GM18873 (cell line): Measurements from ENCODE around the gene HUS1B.

Source experiments
- ATAC-seq: cut with Tn5 transposase; IDR thresholded peaks from one replicate; pipeline ENCODE4 v1.9.1; 2021; ENCODE audit warnings: mild to moderate bottlenecking, moderate library complexity, moderate number of reproducible peaks; ENCODE audit not compliant: unreplicated experiment, low FRiP score

The HUS1B gene

DNA sequence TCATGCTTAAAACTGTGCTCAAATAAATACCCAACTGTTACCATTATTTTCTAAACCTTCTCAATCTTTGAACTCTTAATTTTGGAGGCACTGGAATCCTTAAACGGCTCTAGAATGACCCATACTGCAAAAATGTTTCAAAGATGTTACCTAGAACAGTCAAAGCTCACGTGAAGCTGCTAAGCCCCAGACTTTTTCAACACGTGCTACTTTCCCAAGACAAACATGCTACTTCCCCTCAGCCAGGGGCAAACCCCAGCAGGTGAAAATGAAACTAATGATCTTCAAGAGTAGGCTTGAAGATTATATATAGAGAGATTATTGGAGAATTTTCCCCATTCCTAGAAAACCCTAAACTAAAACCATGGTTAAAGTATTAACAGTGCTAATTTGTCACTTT, 28.1 kb downstream of the HUS1B start:
- no peak for ATAC-seq

DNA sequence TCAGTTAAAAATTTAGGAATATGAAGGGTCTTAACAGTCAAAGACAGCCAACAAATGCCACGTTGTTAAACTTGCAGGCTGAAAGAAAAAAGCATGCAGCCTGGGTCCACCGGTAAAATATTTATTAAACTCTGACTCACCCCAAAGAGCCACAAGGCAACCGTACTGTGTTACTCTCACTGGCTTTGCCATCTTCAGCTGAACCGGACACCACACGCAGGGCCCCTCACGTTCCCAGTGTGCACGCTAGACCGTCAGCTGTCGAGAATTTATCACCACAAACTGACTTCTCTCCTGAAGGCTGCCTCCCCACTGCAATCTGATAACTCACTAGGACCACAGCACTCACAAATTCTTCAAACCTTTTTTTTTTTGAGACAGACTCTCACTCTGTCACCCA, 30.7 kb downstream of the HUS1B start:
- no peak for ATAC-seq

DNA sequence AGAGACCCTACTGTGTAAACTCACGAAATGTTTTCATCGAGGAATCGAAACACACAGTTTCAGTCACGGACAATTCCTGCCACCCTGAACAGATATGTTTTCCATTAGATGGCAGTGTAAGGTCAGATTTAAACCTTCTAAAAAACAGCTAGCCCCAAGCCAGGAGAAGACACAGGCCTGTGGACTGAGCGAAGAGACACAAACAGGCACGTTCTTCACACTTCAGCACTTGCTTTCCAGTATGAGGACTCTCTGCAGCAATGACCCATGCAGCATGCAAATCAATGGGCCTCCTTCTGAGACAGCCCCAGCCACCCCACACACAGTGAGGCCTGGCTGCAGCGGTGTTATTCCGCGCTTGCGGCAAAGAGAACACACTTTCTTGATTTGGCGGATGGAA, 31.9 kb downstream of the HUS1B start:
- ATAC-seq: no peak

DNA sequence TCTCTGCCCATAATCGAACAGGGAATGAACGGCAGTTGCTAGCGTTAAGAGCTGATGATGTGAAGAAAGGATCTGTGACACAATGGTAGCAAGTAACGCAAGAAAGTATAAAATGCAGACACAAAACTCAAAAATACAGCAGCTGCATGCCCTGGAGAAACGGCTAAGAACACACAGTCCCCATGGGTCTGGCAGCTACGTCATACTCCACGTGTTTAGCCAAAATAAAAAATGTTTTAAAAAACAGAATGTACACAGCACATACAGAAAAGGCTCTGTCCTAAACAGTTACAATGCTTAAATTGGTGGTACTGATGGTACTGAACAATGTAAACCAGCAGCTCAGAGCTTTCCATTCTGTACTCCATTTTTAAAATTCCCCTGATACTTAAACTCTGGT, 34.4 kb downstream of the HUS1B start:
- no peak for ATAC-seq

DNA sequence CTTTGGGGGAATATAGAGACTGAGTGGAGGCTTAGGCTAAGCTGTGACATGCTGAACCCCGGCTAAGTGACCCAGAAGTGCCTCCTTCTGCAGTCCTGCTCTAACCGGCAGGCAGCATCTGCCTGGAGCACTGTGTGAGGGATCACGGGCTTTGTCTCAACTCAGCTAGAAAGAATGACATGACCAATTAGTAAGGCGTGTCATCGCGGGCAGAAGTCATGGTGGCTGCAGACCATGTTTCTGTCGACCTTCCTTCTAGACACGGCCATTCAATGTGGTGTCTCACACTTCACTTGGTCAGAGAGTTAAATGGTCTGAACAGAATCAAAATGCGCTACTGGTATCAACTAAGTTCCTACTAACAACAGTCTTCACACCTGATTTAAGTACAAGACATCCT, 35.0 kb downstream of the HUS1B start:
- no peak for ATAC-seq

DNA sequence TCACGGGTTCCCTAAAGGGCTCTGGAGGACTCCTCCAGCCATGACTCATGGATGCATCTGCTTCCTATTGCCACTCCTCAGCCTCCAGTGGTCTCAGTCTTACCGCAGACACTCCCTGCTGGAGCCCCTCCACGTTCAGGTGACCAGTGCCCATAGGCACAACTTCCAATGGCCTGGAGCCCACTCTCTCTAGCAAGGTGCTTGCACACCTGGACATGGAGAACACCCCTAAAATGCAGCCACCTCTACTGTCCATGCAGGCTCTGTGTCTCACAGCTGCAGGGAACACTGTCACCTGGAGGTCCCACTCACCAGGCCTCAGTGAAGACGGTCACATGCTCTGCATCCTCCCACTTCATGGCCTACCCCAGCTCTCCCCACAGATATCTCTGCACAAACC, 36.0 kb downstream of the HUS1B start:
- ATAC-seq: no peak

DNA sequence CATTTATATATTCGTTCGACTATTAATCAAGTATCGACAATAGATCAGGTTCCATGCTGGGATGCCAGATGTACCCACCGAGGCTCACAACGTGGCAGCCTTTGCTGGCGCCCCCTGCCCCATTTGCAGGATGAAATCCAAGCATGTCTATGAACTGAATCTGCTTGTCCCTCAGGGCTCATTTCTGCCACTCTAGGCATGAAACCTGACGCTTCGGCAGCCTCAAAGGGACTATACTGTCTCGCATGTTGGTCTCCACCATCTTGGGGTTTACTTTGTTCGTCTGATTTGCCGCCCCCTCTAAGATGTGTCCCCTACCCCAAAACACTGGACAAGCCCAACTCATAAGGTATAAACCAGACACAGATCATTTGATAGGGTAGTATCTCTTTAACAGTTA, 36.7 kb downstream of the HUS1B start:
- no peak for ATAC-seq

DNA sequence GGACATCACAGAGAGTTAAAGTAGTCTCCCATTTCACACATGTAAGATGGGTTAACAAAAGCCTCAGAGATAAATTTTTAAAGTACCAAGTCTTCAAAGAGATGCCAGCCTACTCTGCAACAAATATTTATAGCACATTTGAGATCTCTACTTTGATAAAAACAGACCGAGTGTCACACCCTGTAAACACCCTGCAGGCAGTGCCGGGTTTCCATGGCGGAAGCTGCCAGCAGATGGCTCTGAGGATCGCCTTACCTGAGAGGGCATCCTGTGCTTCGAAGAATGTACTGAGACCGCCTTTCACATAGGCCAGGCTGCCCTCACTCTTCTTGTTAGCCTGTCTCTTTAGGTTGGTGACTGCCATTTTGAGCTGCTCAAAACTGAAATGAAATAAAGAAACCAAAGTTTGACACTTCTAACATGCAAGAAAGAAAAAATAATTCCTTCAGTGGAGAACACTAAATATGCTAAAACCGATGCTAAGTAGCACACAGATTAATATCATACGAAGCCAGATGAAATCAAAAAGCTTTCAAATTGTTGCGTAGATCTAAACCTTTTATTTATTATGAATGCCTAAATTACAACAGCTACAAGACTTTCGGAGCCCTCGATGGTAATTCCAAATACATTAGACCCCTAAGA, 39.3 kb downstream of the HUS1B start:
- ATAC-seq: no peak

DNA sequence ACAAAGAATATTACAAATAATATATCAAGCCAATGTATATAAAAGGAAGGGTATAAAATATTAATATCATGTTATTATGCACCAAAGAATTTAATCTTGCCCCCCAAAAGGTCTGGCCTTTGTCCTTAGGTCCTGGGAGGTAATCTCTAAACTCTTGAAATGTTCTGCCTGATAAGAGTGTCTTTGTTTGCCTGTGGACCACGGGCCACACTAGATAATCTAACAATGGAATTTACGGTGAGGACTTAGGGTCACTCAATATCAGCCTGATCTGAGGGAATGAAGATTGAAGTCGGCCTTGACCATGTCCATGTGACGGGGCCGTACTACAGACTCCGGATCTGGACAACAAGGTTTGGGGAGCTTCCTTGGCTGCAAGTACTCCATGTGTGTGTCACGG, 42.9 kb downstream of the HUS1B start:
- ATAC-seq: no peak

DNA sequence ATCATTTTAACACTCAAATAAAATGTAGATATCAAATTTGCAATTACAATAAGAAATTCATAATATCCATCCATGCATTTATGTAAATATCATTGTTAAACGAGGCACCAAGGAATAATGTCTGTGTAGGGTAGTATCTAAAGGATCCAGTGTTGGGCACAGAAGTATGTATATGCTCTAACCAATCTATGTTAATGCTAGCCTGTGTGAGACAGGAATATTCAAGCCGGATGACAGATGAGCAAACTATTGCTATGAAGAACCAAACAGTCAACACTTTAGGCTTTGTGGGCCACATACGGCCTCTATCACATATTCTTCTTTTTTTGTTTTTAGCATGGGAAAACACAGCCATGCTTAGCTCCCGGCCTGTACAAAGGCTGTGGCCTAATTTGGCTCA, 45.0 kb downstream of the HUS1B start:
- no peak for ATAC-seq

DNA sequence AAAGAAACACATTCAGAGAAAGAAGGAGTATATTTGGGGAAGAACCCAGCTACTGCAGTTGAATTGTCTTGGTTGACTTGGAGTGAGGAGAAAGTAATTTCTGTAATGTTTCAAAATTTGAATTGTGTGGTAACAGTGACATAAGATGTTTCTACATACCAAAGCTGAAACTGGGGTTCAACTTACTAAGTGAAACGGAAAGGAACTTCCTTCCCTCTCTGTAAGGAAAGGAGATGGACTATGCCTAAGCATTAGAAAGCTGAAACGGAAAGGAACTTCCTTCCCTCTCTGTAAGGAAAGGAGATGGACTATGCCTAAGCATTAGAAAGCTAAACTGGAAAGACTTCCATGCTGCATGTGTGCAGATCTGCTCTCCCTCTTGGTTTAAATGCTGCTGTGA, 46.0 kb downstream of the HUS1B start:
- no peak for ATAC-seq

DNA sequence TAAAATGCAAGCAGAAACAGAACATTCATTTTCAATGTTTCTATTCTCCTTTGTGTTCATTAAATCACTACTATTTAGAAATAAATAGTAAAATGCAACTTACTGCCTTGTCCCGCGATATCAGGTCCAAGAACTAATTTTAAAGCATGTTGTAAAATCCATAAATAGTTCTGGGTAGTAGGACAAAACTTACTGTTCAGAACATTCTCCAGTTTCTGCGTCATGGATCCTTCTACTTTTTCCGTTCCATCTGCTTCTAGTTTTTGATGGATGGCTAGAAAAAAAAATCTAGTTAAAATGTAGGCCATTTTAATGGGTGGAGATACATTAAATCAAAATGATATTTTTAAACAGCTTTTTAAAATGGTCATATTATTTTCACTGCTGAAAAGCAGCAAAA, 47.0 kb downstream of the HUS1B start:
- no peak for ATAC-seq

DNA sequence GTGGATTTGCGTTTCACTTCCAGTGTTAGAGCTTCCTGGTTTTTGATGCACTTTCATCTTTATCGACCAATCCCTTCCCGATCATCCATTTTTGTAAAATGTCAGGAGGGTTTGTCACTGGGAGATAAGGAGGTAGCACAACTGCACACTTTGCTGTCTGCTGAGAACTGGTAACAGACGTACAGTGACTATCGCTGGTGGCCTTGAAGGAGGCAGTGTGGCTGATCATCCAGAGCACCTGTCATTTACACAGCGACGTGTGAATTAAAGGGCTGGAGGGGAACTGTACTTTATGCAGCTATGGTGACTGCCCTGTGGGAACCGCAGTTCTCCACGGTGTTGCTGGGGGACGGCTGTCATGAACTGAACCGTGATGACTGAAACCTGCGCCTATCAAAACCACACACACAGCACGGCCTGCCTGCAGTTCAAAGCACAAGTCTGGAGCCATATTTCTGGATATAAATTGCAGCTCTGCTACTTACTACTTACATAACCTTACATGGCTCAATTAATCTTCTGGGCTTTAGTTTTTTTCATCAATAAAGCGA, 50.0 kb downstream of the HUS1B start:
- ATAC-seq: no peak
